H9 (cell line): Measurements from ENCODE around the gene EXOC2. TPM values are rescaled to one million over a fixed set of nuclear protein-coding genes. Genes with fewer than 3 reads are reported as not detected.

Experiments
- DNase-seq: peaks from one replicate; pipeline ENCODE4 v3.0.0-alpha.2; 2017
- H2AFZ ChIP-seq: one replicate; pipeline ENCODE4 v1.6.1; 2013; ENCODE audit warnings: mild to moderate bottlenecking, low read length, control low read depth, moderate library complexity
- H2AK5ac ChIP-seq: 2 replicates; pipeline ENCODE4 v1.6.1; 2013; ENCODE audit warnings: low read length, control low read depth, mixed read lengths; ENCODE audit not compliant: insufficient read length
- H2BK120ac ChIP-seq: one replicate; pipeline ENCODE4 v1.6.1; 2013; ENCODE audit warnings: low read depth, mild to moderate bottlenecking, low read length, control low read depth, inconsistent platforms; ENCODE audit not compliant: poor library complexity, severe bottlenecking
- H2BK12ac ChIP-seq: 2 replicates; pipeline ENCODE4 v1.6.1; 2013; ENCODE audit warnings: low read length, control low read depth, mixed read lengths, low read depth; ENCODE audit not compliant: insufficient read length
- H2BK15ac ChIP-seq: 2 replicates; pipeline ENCODE4 v1.6.1; 2013; ENCODE audit warnings: low read depth, low read length, control low read depth
- H2BK20ac ChIP-seq: one replicate; pipeline ENCODE4 v1.6.1; 2013; ENCODE audit warnings: low read depth, mild to moderate bottlenecking, low read length, control low read depth, inconsistent platforms; ENCODE audit not compliant: poor library complexity, severe bottlenecking
- H2BK5ac ChIP-seq: 2 replicates; pipeline ENCODE4 v1.6.1; 2013; ENCODE audit warnings: low read length, control low read depth, mixed read lengths; ENCODE audit not compliant: insufficient read length
- H3K14ac ChIP-seq: 2 replicates; pipeline ENCODE4 v1.6.1; 2013; ENCODE audit warnings: low read length, control low read depth; ENCODE audit not compliant: insufficient read depth
- H3K18ac ChIP-seq: 2 replicates; pipeline ENCODE4 v1.6.1; 2013; ENCODE audit warnings: low read depth, mild to moderate bottlenecking, mixed read lengths, low read length, control low read depth; ENCODE audit not compliant: insufficient read length
- H3K23ac ChIP-seq: 2 replicates; pipeline ENCODE4 v1.6.1; 2013; ENCODE audit warnings: low read length, control low read depth, mixed read lengths, low read depth; ENCODE audit not compliant: insufficient read length
- H3K23me2 ChIP-seq: 2 replicates; pipeline ENCODE4 v1.6.1; 2013; ENCODE audit warnings: low read depth, mild to moderate bottlenecking, mixed read lengths, low read length, control low read depth; ENCODE audit not compliant: insufficient read length, poor library complexity, severe bottlenecking
- H3K27ac ChIP-seq: 2 replicates; pipeline ENCODE4 v1.5.1; 2013; ENCODE audit warnings: low read length, control low read depth, mixed read lengths, low read depth; ENCODE audit not compliant: insufficient read length
- H3K27me3 ChIP-seq: 2 replicates; pipeline ENCODE4 v1.6.1; 2013; ENCODE audit warnings: low read length, control low read depth, inconsistent platforms; ENCODE audit not compliant: insufficient read depth
- H3K4ac ChIP-seq: 2 replicates; pipeline ENCODE4 v1.6.1; 2013; ENCODE audit warnings: low read depth, mild to moderate bottlenecking, control low read depth, inconsistent platforms, low read length, moderate library complexity
- H3K4me1 ChIP-seq: 2 replicates; pipeline ENCODE4 v1.6.1; 2013; ENCODE audit warnings: low read length, control low read depth, inconsistent platforms; ENCODE audit not compliant: insufficient read depth
- H3K4me2 ChIP-seq: 2 replicates; pipeline ENCODE4 v1.6.1; 2013; ENCODE audit warnings: low read length, control low read depth, mixed read lengths; ENCODE audit not compliant: insufficient read length, insufficient read depth
- H3K56ac ChIP-seq: 2 replicates; pipeline ENCODE4 v1.6.1; 2013; ENCODE audit warnings: low read depth, mild to moderate bottlenecking, mixed read lengths, low read length, control low read depth; ENCODE audit not compliant: insufficient read length
- H3K79me1 ChIP-seq: 2 replicates; pipeline ENCODE4 v1.6.1; 2013; ENCODE audit warnings: low read depth, mild to moderate bottlenecking, moderate library complexity, low read length, control low read depth, inconsistent platforms; ENCODE audit not compliant: insufficient read depth, poor library complexity, severe bottlenecking
- H3K79me2 ChIP-seq: 2 replicates; pipeline ENCODE4 v1.6.1; 2013; ENCODE audit warnings: low read length, control low read depth, inconsistent platforms; ENCODE audit not compliant: insufficient read depth
- H3K9ac ChIP-seq: 2 replicates; pipeline ENCODE4 v1.6.1; 2013; ENCODE audit warnings: low read length, control low read depth, mixed read lengths; ENCODE audit not compliant: insufficient read length; ENCODE audit errors: extremely low read depth
- H3K9me3 ChIP-seq: one replicate; pipeline ENCODE4 v1.6.1; 2013; ENCODE audit warnings: low read depth, low read length, inconsistent platforms; ENCODE audit not compliant: control insufficient read depth
- H3T11ph ChIP-seq: one replicate; pipeline ENCODE4 v1.6.1; 2013; ENCODE audit warnings: mild to moderate bottlenecking, low read length, control low read depth, inconsistent platforms
- H4K20me1 ChIP-seq: one replicate; pipeline ENCODE4 v1.6.1; 2013; ENCODE audit not compliant: control insufficient read depth, insufficient read length, insufficient read depth
- H4K5ac ChIP-seq: 2 replicates; pipeline ENCODE4 v1.6.1; 2013; ENCODE audit warnings: low read depth, mild to moderate bottlenecking, mixed read lengths, low read length, control low read depth; ENCODE audit not compliant: insufficient read length
- H4K8ac ChIP-seq: replicated peaks from 2 replicates; pipeline ENCODE4 v1.6.1; 2013; ENCODE audit warnings: low read length, control low read depth, mixed read lengths, low read depth; ENCODE audit not compliant: insufficient read length
- H4K91ac ChIP-seq: 2 replicates; pipeline ENCODE4 v1.6.1; 2013; ENCODE audit warnings: low read depth, mild to moderate bottlenecking, moderate library complexity, mixed read lengths, low read length, control low read depth; ENCODE audit not compliant: insufficient read length
- H3K27ac Mint-ChIP-seq, 3 experiments: 2 replicates in 2 of 3; 3 replicates in 1 of 3; pipeline ENCODE4 v1.8.0; 2020 to 2021; ENCODE audit warnings: mixed read lengths in 3 of 3, mild to moderate bottlenecking in 1 of 3, moderate library complexity in 1 of 3
- H3K27me3 Mint-ChIP-seq: 2 replicates; pipeline ENCODE4 v1.8.0; 2021; ENCODE audit warnings: low read depth, mild to moderate bottlenecking, moderate library complexity, mixed read lengths
- H3K36me3 Mint-ChIP-seq, 3 experiments: 2 replicates in 2 of 3; 3 replicates in 1 of 3; pipeline ENCODE4 v1.8.0; 2020 to 2021; ENCODE audit warnings: low read depth in 3 of 3, mixed read lengths in 3 of 3; ENCODE audit not compliant: insufficient read depth in 1 of 3
- H3K4me1 Mint-ChIP-seq, 2 experiments: 2 replicates each; pipeline ENCODE4 v1.8.0; 2020; ENCODE audit warnings: mixed read lengths in 2 of 2
- H3K4me3 Mint-ChIP-seq, 2 experiments: 2 replicates in 1 of 2; 3 replicates in 1 of 2; pipeline ENCODE4 v1.8.0; 2020 to 2021; ENCODE audit warnings: mild to moderate bottlenecking in 2 of 2, mixed read lengths in 2 of 2, moderate library complexity in 1 of 2
- H3K9me3 Mint-ChIP-seq, 2 experiments: 2 replicates in 1 of 2; 3 replicates in 1 of 2; pipeline ENCODE4 v1.8.0; 2020; ENCODE audit warnings: mild to moderate bottlenecking in 2 of 2, mixed read lengths in 2 of 2, moderate library complexity in 1 of 2
- CTCF ChIP-seq: fragments of 200-600 bp; sonication (generic); conservative IDR thresholded peaks from 3 replicates; pipeline ENCODE4 v1.8.0; 2021; ENCODE audit warnings: antibody characterized with exemption, mild to moderate bottlenecking
- WGBS: extraction: QIAGEN DNeasy Blood & Tissue Kit; methylation state at CpG from one replicate; pipeline ENCODE4 v1.1.7; 2013; ENCODE audit warnings: missing lambda C conversion rate, low lambda C conversion rate, mixed read lengths; ENCODE audit not compliant: insufficient read length; ENCODE audit errors: extremely low coverage; 5-methylcytosine and 5-hydroxymethylcytosine counted together
- total RNA-seq: library from RNA; stranded (reverse); gene quantifications from 2 replicates; pipeline ENCODE4 v1.2.1, GENCODE V29; 2021

The EXOC2 gene
- total RNA-seq, 1 experiment from 2014 or later, result 29.9 TPM

- no peak overlapping the region for H2BK5ac ChIP-seq
- Mint-ChIP-seq H3K9me3 (no peaks in the 10 kb centered on the region; a peak in 1 of 5 replicates), H3K27ac (no peak overlapping the region; a peak in 2 of 7 replicates), H3K4me3 (no peak overlapping the region), H3K27me3 (no peaks in the 10 kb centered on the region), H3K36me3 (peaks cover 13 to 40% (median 32%) of the 10 kb centered on the region in 3 experiments), H3K4me1 (peaks cover 16 to 19% of the 10 kb centered on the region in 2 experiments)
- no peak overlapping the region for H3K4me2 ChIP-seq
- no peaks in the 10 kb centered on the region for H3K27me3 ChIP-seq
- no peak overlapping the region for H2AFZ ChIP-seq
- no peak overlapping the region for H4K5ac ChIP-seq
- H3K9ac ChIP-seq, result no peak overlapping the region
- H2BK120ac ChIP-seq, result no peak overlapping the region
- H3K56ac ChIP-seq, result no peak overlapping the region
- H3T11ph ChIP-seq, result no peak overlapping the region
- no peaks in the 10 kb centered on the region for H3K79me2 ChIP-seq
- no peaks in the 10 kb centered on the region for H4K20me1 ChIP-seq
- no peak overlapping the region for H3K18ac ChIP-seq
- no peak overlapping the region for H2BK12ac ChIP-seq
- no peak overlapping the region for H2AK5ac ChIP-seq
- no peaks in the 10 kb centered on the region for H3K9me3 ChIP-seq
- H3K79me1 ChIP-seq, result no peaks in the 10 kb centered on the region
- no peak overlapping the region for H3K23ac ChIP-seq
- no peak overlapping the region for H4K8ac ChIP-seq
- H4K91ac ChIP-seq, result no peak overlapping the region
- no peak overlapping the region for H2BK15ac ChIP-seq
- TF ChIP-seq CTCF, result no peak
- H3K4me1 ChIP-seq, result no peaks in the 10 kb centered on the region; the same call in none of the 2 replicates
- no peak overlapping the region for H3K27ac ChIP-seq
- no peak for DNase-seq
- no peak overlapping the region for H3K14ac ChIP-seq
- no CpG with 5 or more reads among the region's 11 CpGs for WGBS
- no peaks in the 10 kb centered on the region for H3K23me2 ChIP-seq
- H3K4ac ChIP-seq, result no peak overlapping the region
- no peak overlapping the region for H2BK20ac ChIP-seq
Observed at GRCh38 chr6:620166-620565, 72.8 kb downstream of the EXOC2 start.
